HG02588 (cell line): ENCODE measurements around the gene COX8C.
"Not testable (repeated sequence)": the region's sequence is repeated elsewhere in the genome, so short reads cannot be mapped to it uniquely, and the experiment has no call there.

Experiments used
- ATAC-seq: cut with Tn5 transposase; IDR thresholded peaks from one replicate; pipeline ENCODE4 v1.9.1; 2021; ENCODE audit warnings: mild to moderate bottlenecking, moderate library complexity; ENCODE audit not compliant: unreplicated experiment

COX8C gene

DNA sequence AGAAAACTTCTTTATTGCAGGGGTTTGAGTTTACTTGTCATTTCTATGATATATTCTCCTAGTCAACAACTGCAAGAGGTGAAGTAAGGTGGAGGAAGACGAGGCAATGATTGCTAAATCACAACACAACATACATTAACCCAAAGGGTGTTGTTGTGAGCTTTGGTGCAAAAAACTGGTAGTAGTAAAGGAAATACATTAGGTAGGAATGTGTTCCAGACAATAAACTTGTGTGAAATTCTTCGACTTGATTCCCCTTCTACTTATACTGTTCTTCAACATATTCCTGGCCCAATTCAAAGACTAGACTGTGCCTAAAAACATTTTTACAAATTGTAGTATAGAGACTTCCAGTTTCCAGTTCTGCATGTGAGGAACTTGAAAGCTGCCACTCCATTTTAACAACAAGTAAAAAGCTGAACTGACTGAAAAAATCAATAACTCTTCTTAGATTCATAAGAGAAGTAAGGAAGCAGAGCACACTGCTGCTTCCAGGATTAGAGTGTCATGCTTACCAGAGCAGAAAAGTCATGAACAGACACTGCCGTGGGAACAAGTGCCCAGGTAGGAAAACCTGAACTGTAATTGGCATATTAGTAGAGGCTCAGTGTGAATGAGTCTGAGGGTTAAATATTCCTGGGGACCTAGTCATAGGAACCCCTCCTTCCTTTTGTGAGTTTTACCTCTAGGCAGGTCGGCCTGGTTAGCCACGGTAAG is 22.2 kb downstream of the COX8C start:
- ATAC-seq, result peak; percentile 29

DNA sequence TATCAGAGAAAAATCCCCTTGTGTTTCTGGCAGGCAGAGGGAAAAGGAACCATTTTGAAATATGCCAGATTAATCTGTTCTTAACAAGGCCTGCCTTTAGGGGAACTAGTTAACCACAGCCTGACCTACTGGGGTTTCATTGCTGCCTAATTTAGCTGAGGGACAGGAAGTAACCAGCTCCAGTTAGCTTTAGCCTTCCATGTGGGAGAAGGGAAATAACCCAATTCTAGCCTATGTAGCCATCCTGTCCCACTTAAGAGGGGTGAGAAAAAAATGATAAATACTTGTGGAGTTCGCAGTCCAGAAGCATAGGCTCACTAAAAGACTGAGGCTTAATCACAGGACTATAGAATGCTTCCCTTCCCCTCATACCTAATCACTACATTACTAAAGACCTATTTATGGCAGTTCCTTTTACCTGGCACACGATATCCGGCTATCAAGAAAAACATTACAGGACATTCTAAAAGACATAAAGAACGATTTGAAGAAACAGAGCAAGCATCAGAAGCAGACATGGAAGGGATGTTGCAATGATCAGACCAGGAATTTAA is 22.8 kb downstream of the COX8C start:
- peak; percentile 91 for ATAC-seq

DNA sequence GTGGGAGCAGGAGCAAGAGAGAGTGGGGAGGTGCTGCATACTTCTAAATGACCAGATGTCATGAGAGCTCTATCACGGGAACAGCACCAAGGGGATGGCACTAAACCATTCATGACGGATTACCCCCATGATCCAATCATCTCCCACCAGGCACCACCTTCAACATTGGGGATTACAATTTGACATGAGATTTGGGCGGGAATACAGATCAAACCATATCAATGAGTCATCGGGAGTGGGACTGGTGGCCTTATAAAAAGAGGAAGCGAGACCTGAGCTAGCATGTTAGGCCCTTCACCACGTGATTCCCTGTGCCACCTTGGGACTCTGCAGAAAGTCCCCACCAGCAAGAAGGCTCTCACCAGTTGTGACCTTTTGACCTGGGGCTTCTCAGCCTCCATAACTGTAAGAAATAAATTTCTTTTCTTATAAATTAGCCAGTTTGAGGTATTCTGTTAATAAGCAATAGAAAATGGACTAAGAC is 28.7 kb downstream of the COX8C start:
- peak; percentile 97 for ATAC-seq

DNA sequence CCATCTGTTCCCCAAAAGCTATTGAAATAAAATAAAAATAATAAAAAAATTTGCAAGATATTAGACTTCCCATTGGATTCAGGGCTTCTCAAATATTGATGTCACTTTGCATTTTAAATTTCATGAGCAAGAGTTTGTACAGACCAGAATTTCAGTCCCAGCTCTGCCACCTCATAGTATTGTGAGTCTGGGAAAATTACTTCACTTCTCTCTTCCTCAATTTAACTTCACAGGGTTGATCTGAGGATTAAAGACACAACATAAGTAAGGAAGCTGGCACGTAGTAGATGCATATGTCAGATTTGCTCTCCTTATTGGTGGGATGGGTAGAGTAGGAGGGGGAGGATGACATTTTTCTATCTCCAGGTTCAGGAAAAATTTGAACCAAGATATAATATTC is 32.8 kb downstream of the COX8C start:
- no peak for ATAC-seq

DNA sequence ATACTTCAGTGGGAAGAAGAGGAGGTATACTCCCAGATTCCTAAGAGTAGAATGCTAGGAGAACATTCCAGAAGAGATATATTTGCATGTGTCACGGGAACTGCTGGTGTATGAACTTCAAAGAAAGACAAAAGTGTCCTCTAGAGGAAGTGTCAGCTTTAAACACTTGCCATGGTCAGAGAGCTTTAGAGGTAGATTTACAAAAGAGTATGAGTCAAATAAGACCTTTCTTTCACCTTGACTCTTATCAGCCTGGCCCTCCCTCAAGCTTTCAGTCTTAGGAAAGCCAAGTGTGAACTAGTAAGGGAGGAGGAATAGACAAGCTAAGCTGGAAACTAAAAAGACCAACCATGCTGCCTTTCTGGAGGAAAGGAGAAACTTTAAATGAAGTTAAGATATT is 34.7 kb downstream of the COX8C start:
- ATAC-seq, result no peak

DNA sequence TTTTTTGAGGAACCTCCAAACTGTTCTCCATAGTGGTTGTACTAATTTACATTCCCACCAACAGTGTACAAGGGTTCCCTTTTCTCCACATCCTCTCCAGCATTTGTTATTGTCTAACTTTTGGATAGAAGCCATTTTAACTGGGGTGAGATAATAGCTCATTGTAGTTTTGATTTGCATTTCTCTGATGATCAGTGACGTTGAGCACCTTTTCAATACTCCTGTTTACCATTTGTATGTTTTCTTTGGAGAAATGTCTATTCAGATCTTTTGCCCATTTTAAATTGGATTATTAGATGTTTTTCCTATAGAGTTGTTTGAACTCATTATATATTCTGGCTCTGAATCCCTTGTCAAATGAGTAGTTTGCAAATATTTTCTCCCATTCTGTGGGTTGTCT is 37.3 kb downstream of the COX8C start:
- ATAC-seq, result not testable (repeated sequence)

DNA sequence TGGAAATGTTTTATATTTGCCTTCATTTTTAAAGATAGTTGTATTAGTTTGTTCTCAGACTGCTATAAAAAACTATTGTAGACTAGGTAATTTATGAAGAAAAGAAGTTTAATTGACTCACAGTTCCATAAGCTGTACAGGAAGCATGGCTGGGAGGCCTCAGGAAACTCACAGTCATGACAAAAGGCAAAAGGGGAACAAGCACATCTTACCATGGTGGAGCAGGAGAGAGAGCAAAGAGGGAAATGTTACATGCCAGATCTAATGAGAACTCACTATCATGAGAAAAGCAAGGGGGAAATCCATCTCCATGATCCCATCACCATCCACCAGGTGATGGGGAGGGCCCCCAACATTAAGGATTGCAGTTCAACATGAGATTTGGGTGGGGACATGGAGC is 48.2 kb downstream of the COX8C start:
- no peak for ATAC-seq

DNA sequence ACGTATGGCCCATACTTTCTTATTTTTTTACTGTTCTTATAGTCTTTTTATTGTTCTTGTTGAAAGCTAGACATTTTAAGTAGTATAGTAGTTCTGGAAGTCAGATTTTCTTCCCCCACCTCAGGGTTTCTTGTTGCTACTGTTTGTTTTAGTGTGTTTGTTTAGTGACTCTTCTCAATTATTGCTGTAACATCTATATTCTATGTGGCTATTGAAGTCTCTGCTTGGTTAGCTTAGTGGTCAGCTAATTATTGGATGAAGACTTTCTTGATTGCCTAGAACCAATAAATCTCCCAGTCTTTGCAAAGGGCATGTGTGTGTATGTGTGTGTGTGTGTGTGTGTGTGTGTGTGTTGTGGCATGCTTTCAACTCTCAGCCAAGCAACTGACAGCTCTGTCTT is 49.5 kb downstream of the COX8C start:
- no peak for ATAC-seq
